Colonic mucosa (tissue), 4 donors: ENCODE measurements around the gene CACNB4. TPM values are rescaled to one million over a fixed set of nuclear protein-coding genes. Genes with fewer than 3 reads are reported as not detected.

Source experiments
- DNase-seq: peaks from one replicate; pipeline ENCODE4 v3.0.0-alpha.2; 2020
- H3K27ac ChIP-seq: fragments of 200-600 bp; one replicate; pipeline ENCODE4 v1.8.0; 2021
- H3K27me3 ChIP-seq: fragments of 200-600 bp; one replicate; pipeline ENCODE4 v1.8.0; 2021
- H3K36me3 ChIP-seq: fragments of 200-600 bp; one replicate; pipeline ENCODE4 v1.8.0; 2021
- H3K4me1 ChIP-seq: fragments of 200-600 bp; one replicate; pipeline ENCODE4 v1.8.0; 2021; ENCODE audit warnings: mild to moderate bottlenecking
- H3K4me3 ChIP-seq: fragments of 200-600 bp; one replicate; pipeline ENCODE4 v1.8.0; 2021
- H3K9ac ChIP-seq, 2 donors: one replicate each; pipeline ENCODE4 v1.7.0; 2013; ENCODE audit warnings: control low read depth in 2 of 2, low read depth in 2 of 2, low read length in 2 of 2
- H3K9me3 ChIP-seq: fragments of 200-600 bp; one replicate; pipeline ENCODE4 v1.8.0; 2021
- CTCF ChIP-seq: fragments of 200-600 bp; IDR thresholded peaks from one replicate; pipeline ENCODE4 v1.8.0; 2022; ENCODE audit warnings: antibody characterized with exemption, mild to moderate bottlenecking
- intact Hi-C: fragments of 100-400 bp; cut with DNase I; formaldehyde crosslinking; loops from one replicate; pipeline ENCODE4 v1.14.1; 2022
- total RNA-seq, 2 donors: library from RNA; stranded (reverse); fragmentation: NEBNext Ultra II Directional in 1 of 2; extraction: Animal tissue kit (Norgen Biotek cat#: 25700) in 1 of 2; gene quantifications; one replicate each; pipeline ENCODE4 v1.2.1, GENCODE V29; 2021
- donor health status: healthy.
- donor health status: DM: no; HTN: no; CAD: no.
- donor health status: DM: no; HTN: no; CAD: no.

Gene CACNB4
- total RNA-seq, 2 donors from 2014 or later, result 0.44 to 1.0 TPM

GRCh38 chr2:151931756-151932155, 167.1 kb downstream of the CACNB4 start:
- intact Hi-C loops, result no loop called here
- Histone ChIP-seq H3K4me1 (no peaks in the 10 kb centered on the region), H3K4me3 (no peak overlapping the region), H3K9ac (no peak overlapping the region), H3K36me3 (no peaks in the 10 kb centered on the region), H3K27me3 (no peaks in the 10 kb centered on the region), H3K27ac (no peak overlapping the region), H3K9me3 (no peaks in the 10 kb centered on the region)
- no peak for TF ChIP-seq CTCF
- no peak for DNase-seq

- H3K36me3 ChIP-seq, result no peaks in the 10 kb centered on the region
- TF ChIP-seq CTCF, result no peak
- intact Hi-C loops, result no loop called here
- no peak overlapping the region for H3K4me3 ChIP-seq
- H3K9ac ChIP-seq, result no peak overlapping the region
- no peak overlapping the region for H3K27ac ChIP-seq
- DNase-seq, result no peak
- H3K4me1 ChIP-seq, result no peaks in the 10 kb centered on the region
- no peaks in the 10 kb centered on the region for H3K27me3 ChIP-seq
- H3K9me3 ChIP-seq, result no peaks in the 10 kb centered on the region
These were observed 167.7 kb downstream of the CACNB4 start for GRCh38 chr2:151931030-151931611.

GRCh38 chr2:151930042-151930441, 168.8 kb downstream of the CACNB4 start:
- Histone ChIP-seq H3K4me1 (no peaks in the 10 kb centered on the region), H3K9ac (no peak overlapping the region), H3K27me3 (no peaks in the 10 kb centered on the region), H3K36me3 (no peaks in the 10 kb centered on the region), H3K4me3 (no peak overlapping the region), H3K27ac (no peak overlapping the region), H3K9me3 (no peaks in the 10 kb centered on the region)
- intact Hi-C loops, result no loop called here
- TF ChIP-seq CTCF, result no peak
- no peak for DNase-seq

GRCh38 chr2:151928380-151928779, 170.5 kb downstream of the CACNB4 start:
- Histone ChIP-seq H3K4me3 (no peak overlapping the region), H3K9me3 (no peaks in the 10 kb centered on the region), H3K27ac (no peak overlapping the region), H3K4me1 (no peaks in the 10 kb centered on the region), H3K27me3 (no peaks in the 10 kb centered on the region), H3K9ac (no peak overlapping the region), H3K36me3 (no peaks in the 10 kb centered on the region)
- no peak for DNase-seq
- TF ChIP-seq CTCF, result no peak
- intact Hi-C loops, result no loop called here

GRCh38 chr2:151927501-151928221, 171.2 kb downstream of the CACNB4 start:
- Histone ChIP-seq H3K27me3 (no peaks in the 10 kb centered on the region), H3K4me1 (no peaks in the 10 kb centered on the region), H3K9me3 (no peaks in the 10 kb centered on the region), H3K4me3 (no peak overlapping the region), H3K27ac (no peak overlapping the region), H3K36me3 (no peaks in the 10 kb centered on the region), H3K9ac (no peak overlapping the region)
- TF ChIP-seq CTCF, result no peak
- DNase-seq, result no peak
- intact Hi-C loops, result no loop called here
